NCI-H2107 treated with DMSO at 0.1 percent for 48 hours (cell line): ENCODE data around the gene INPP4A.
A peak's percentile ranks its signal among the peaks of the same experiment; 100 is the strongest.

Source experiments
- DNase-seq: peaks from one replicate; lab custom pipeline; 2025; ENCODE audit not compliant: unreplicated experiment; lab: John Stamatoyannopoulos, UW

INPP4A gene

DNA sequence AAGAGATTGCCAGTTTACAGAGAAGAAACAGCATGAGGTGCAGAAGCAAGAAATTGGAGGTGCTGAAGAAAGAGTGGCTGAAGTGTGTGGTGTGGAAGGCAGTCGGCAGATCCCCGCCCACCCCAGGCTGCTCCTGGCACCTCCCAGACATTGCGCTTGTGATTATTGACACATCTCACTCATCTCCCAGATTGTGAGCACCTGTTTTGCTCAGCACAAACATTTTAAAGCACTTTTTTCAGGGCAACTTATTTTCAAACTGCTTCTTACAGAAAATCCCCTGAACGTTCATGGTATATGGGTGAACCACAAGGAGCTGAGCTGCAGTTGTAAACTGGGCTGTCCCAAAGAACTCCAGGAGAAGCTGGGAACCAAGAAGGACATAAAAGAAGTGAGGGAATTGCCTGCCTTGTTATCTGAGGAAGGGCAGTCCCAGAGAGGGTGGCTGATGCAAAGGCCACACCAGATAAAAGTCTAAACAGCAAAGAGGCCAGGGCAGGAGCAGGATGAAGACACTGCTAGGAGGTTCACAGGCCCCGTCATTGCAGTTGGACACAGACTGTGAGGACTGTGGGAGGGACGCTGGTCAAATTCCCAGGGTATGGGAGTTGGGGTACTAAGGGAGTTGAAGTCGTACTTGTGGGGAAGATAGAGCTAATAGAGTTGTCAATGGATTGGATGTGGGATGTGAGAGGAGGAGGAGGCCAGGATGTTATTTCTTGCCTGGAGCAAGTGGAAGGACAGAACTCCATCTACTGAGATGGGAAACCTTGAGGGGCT is 65.1 kb downstream of the INPP4A start:
- no peak for DNase-seq

DNA sequence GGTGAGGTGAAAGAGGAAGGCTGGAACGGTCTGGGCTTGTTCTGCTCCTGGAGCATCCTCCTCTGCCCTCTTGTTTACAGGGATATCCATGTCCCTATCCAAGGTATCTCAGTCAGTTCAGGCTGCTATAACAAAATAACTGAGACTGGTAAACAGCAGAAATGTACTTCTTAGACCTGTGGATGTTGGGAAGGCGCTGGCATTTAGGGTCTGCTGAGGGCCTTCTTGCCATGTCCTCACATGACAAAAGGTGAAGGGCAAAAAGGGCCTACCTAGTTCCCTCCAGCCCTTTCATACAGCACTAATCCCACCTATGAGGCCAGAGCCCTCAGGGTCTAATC is 65.6 kb downstream of the INPP4A start:
- no peak for DNase-seq

DNA sequence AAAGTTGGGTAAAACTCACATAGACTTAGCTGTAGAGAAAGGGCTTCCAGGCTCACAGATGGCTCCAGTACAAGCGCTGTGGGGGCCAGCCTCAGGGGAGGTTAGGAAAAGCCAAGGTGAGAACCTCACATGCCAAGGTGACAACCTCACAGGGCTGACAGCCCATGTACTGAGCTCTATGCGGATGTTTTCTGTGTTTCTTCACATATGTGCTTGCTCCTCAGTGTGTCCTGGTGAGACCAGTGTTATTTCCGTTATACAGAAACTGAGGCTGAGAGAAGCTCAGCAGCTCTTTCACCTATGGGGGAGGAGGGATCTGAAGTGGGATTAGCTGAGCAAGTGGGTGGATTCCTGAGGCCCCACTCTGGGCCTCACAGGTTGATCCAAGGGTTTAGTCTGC is 67.3 kb downstream of the INPP4A start:
- no peak for DNase-seq

DNA sequence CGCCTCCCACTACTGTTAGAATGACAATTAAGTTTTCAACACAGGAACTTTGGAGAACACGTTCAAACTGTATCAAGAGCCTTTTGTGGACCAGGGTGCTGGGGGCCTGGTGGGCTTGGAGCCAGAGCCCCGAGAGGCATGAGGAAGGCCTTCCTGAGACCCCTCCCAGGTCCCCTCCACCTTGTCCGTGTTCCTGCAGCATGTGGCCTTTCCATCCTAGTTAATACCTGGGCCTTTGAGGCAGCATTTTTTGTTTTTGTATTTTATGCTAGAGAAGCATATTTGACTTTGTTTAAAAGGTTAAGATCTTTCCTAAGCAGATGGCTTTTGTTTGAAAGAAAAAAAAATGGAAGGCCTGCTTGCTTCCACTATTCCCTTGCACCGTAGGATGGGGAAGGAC is 68.0 kb downstream of the INPP4A start:
- no peak for DNase-seq

DNA sequence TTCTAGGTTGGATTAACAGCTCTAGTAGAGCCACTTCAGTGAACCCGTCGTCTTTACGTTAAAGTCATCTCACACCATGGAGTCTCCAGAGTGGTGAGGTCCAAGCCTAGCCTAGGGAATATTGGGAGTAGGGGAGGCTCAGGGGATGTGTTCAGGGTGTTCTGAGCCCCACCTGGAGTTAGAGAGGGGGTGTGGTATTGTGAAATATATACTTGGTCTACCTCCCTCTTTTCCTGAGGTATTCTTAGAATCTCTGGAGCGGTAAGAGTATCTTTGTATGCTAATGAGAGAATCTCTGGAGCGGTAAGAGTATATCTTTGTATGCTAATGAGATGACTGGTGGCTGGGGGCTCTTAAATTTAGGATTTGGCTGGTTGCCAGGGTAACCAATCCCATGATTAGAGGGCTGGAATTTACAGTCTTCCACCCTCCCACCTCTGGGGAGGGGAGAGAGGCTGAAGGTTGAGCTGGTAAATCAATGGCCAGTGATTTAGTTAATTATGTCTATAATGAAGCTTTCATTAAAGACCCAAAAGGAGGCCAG is 69.5 kb downstream of the INPP4A start:
- no peak for DNase-seq

DNA sequence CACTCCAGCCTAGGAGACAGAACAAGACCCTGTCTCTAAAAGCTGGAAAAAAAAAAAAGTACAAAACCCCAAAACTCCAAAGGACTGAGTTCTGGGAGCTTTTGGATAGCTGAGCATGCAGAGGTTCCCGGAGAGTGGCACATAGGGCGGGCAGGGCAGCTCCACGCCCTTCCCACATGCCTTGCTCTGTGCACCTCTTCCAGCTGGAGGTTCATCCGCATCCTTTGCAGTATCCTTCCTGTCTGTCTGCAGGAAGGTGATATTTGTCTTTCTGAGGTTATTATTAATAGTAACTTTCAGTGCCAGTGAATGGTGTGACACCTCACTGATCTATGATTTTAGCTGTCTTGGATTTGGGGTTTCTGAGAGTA is 70.2 kb downstream of the INPP4A start:
- DNase-seq = no peak

DNA sequence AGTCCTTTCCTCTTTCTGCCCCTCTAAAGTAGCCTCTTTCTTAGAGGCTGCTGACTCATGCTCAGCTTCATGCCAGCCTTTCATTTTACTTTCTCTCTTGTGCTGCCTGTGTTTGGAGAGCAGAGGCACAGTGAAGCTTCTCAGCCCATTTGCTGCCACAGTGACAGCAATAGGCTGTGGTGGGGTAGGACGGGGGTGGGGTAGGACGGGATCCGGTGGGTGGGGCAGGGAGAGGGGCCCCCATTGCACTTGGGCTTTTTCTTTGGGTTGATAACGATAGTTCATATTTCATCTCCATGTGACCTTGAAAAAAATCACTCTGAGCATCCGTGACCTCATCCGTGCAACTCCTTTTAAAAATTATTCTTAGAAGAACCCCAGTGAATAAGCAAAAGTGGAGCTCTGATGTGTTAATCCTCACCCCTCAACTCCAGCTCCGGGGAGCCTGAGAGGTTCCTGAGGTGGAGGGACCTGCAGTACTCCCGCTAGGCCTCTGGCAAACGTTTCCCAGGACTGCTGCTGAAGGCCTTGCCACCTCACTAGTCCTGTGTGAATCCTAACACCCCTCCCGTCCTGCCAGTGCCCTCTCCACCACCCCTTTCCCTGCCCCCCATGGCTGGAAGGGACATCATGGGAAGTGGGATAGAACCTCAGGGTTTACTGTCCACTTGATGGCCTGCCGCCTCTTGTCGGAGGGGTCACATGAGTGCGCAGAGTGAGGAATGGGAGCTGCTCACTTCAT is 70.8 kb downstream of the INPP4A start:
- no peak for DNase-seq

DNA sequence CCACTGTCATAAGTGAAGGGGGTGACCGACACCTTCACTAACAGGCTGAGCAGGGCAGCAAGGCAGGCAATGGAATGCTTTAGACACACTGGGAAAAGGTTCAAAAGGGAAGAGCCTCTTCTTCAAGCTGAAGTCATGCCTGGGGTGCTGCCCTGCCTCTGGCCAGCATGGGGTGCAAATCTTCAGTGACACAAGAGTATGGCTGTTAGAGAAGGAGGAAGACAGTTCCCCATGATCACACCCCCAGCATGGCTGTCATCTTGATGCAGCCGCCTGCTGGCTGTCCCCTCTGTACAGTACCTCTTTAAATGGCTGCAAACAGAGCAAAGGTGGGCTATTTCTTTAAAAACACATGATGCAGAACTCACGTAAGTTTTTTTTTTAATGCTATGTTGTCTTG is 71.9 kb downstream of the INPP4A start:
- no peak for DNase-seq

DNA sequence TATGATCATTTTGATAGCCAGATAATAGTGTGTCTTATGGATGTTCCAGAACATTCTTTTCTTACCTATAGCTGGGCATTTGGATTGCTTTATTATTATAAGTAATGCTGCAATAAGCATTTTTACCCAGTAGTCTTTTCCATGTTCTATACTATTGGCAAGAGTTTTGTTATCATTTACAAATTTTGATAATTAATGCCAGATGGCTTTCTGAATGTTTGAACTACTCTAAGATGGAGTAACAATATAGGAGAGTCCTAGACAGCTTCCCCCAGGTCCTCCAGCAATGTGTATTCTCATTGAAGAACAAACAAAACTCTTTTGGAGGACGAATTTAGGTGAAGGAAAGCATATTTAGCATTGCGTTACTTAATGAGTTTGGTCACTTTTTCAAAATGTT is 73.0 kb downstream of the INPP4A start:
- DNase-seq = no peak

DNA sequence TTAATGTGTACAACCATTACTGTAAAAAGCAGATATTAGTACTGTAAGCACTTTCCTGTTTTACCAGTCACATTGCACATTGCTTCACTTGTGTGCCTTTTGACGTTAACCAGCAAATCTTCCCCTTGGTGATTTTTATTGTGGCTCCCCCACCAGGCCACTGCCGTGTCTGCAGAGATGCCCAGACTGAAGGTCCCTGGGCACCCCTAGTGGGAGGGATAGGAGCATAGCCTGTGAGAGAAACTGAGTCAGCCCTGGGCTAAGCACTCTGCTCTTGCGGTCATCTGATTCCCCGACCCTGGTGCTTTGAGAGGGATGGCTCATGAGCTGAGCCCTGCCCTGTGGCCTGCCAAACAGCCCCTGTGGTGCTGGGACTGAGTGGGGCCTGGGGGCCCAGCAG is 73.4 kb downstream of the INPP4A start:
- DNase-seq = no peak

DNA sequence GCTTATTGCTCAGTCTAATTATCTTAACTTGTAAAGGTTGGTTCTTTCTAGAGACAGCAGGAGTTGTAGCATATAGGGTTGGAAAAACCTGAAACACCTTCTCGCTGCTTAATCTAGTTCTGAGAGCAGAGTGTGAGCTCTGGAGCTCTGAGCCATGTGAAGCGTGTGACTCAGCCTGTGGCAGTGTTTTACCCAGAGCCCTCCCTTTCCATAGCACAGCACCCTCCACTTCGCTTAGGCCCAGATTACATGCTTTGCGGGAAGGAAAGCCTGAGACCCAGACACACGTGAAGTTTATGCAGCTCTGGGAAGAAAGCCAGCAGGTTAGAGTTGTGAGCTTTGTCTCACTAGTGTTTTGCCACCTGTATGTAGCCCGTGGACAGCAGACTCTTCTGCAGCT is 74.5 kb downstream of the INPP4A start:
- DNase-seq = peak; percentile 53

DNA sequence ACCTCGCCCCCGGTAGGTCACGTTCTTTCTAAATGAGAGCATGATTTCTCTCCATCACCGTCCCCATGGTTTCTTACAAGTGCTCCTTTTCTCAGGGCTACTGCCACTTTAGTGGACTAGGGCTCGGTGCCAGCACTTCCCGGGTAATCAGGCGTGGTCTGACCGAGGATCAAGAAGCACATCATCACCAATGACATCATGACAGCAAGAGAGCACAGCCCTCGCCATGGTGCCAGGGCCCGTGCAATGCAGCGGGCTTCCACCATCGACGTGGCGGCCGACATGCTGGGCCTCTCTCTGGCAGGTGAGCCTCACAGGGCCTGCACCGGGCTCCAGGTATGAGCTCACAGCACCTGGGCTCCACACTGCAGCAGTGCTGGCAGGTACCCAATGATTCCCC is 75.2 kb downstream of the INPP4A start:
- DNase-seq = no peak

DNA sequence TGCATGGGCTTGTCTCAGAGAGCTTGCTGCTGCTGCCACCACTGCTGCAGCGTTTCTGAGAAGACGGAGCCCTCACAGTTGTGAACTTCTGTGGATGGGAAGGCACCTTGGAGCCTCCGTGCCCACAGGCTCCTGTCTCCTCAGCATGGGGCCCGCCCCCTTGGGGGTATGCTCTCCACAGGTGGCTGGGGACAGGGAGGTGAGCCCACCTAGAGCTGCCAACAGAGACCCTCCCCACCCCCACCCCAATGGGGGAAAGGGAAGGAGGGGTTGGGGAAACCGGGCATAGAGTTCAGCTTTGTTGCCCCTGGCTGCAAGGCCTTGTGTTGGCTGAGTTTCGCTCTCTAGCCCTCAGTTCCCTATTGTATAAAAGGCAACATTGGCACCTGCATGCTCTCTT is 76.1 kb downstream of the INPP4A start:
- no peak for DNase-seq

DNA sequence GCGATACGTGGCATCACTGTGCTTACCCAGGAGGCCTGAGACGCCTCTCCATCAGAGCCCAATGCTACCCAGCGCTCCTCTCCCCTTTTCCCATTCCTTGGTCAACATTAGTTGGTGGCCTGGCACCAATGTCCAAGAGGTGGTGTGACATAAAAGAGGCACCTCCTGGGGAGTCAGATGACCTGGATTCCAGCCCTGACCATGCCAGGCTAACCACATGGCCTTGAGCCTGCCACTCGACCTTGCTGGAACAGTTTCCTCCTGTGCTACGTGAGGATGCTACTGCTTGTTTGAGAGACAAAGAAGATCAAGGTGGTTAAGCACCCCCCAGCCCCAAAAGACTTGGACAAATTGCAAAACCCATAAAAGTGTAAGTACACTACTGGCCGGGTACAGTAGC is 76.6 kb downstream of the INPP4A start:
- DNase-seq = no peak

DNA sequence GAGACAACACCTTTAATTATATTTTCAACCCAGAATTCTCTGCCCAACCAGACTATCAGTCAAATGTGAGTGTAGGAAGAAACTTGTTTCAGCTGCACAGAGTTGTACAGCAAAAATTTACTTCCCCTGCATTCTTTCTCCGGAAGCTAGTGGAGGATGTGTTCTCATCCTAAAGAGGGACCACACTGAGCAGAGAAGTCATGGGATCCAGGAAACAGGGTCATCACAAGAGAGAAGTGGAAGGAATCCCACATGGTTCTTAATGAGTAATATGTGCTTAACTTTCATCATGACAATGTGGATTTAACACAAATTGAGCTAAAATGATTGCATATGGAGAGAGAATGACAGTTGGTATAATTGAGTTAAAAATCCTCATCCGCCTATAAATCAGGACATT is 78.2 kb downstream of the INPP4A start:
- no peak for DNase-seq

DNA sequence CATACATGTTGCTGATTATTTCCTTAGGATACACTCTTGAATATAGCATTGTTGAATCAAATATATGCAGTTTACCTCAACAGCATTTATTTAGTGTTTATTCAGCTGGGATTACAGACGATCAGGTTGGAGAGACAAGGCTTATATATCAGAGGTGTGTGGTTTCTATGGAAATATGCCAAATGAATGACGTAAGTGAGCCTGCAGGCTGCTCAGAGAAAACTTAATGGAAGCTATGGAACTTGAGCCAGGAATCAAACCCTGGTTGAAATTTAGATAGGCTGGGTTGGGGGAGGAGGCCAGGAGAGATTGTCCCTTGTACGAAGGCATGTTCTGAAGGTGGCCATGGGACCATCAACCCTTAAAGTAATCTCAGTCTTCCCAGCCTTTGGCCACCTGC is 79.5 kb downstream of the INPP4A start:
- peak; percentile 81 for DNase-seq

DNA sequence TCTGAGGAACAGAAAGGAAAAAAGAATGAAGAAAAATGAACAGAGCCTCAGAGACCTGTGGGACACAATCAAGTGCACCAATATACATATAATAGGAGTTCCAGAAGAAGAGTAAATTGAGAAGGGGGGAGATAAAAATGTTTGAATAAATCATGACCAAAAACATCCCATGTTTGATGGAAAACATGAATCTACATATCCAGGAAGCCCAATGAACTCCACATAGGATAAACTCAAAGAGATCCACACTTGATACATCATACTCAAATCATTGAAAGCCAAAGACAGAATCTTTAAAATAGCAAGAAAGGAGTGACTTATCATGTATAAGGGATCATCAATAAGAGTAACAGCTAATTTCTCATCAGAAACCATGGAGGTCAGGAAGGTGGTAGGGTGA is 83.7 kb downstream of the INPP4A start:
- no peak for DNase-seq

DNA sequence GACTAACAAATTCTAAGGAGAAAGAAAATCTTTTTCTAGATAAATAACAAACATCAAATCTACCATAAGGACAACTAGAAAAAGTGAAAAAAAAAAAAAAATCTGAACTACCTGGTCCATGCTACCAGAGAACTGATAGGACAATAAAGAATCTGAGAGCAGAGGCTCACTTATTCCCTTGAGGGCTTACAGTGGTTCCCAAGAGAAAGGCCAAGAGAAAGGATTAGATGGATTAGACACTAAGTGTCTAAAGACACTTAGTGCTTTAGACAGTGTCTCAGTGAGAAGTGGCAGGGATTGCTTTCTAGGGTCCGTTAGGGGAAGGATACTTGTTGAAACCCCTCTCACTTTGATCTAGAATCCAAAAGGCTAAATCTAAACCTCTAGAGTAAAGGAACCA is 85.5 kb downstream of the INPP4A start:
- no peak for DNase-seq

DNA sequence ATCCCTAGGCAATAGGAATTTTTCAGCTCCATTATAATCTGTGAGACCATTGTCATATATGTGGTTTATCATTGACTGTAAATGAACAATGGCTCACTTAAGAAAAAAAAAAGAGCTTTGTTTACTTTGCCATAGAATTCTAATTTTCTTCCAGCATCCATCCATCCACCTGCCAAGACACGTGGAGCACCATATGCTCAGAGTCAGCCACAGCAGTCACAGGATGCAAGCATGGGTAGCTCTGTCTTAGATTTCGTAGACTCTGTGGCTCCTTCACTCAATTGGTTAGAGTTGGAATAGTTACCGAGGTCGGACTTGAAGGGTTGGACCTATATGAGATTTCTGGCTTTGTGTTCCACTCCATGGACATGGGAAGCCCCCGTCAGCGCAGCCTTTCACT is 88.1 kb downstream of the INPP4A start:
- DNase-seq = no peak

DNA sequence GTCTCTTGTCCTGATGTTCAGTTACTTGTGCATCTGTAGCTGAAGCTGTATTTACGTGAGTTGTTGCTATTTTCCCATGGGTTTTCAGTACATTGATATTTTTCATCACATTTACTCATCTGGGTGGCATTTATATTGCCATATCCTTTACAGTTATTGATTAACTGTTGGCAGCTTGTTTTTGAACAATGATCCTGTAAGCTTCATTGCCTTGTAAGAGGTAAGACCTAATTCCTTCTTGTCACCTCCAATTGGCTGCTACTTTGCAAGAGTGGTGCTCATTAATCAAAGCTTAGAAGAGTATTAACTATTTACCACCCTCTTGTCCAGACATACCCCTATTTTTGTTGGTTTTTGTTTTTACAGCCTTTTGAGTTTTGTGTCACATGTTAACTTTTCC is 88.9 kb downstream of the INPP4A start:
- no peak for DNase-seq

DNA sequence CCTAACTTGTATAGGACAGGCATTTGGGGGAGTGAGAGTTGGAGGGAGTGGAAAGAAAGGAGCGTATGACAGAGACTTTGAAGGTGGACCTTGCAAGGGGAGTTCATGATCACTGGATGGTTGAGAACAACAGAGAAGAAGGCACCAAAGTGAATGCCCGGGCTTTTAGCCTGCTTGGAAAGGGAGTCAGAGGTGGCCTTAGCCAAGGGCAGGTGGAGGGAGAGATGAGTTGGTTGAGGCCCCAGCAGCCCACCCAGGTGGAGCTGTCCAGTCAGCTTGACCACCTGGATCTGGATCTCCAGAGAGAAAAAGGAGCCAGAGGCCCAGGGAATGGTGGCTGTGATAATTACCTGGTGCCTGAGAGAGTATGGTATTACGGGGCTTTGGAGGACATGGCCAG is 90.1 kb downstream of the INPP4A start:
- DNase-seq = no peak

DNA sequence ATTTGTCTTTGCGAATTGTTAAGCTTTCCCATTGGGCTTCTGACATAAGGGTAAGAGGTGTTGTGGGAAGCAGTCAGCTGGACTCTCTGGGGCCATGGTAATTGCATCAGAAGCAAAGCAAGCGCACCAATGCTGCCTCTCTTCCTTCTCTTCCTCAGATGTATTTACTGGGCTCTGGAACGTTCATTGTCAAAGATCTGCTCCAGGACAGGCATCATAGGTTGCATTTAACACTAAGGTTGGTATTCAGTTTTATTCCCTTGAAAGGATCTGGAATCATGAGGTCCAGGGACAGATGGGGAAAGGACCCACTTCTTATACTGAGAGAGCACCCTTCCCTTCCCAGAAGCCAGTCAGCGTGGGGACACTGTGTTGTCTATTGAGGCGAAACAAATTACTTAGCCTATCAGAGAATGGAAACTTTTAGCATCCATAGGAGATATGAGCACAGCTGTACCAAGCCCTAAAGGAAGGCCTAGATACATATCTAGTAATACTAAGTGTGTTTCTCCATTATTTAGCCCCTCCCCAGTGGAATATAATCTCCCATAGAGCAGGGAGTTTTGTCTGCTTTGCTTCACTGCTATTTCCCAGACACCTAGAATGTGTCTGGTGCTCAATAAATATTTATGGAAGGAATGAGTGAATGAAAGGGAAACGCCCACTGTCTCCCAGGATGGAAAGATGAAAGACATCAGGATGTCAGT is 91.5 kb downstream of the INPP4A start:
- DNase-seq = no peak
